Measurements from ENCODE around the gene HCFC1R1.
"Not testable (repeated sequence)": the region's sequence is repeated elsewhere in the genome, so short reads cannot be mapped to it uniquely, and the experiment has no call there.

Gene HCFC1R1

GRCh38 chr16:3062553-3062952, 38.8 kb upstream of the HCFC1R1 start:
- H3K27me3 Mint-ChIP-seq, result no peaks in the 10 kb centered on the region
- H3K36me3 Mint-ChIP-seq, result peaks cover 23% of the 10 kb centered on the region
- no peak for DNase-seq
- H3K27ac Mint-ChIP-seq, result no peak overlapping the region
- H3K9me3 Mint-ChIP-seq, result no peaks in the 10 kb centered on the region
- CTCF ChIA-PET, result interaction anchor here (0.8 to 7.0 kb wide), 4 partner anchors 36 to 103 kb away, joined by 3 to 67 read pairs (median 7); partner anchors contain the start of gene ZSCAN10
- peaks cover 67% of the 10 kb centered on the region for H3K4me1 Mint-ChIP-seq
- no peak overlapping the region for H3K4me3 Mint-ChIP-seq

- Mint-ChIP-seq H3K4me3 (peak overlapping the region; percentile 96), H3K36me3 (peaks cover 19% of the 10 kb centered on the region), H3K27me3 (no peaks in the 10 kb centered on the region), H3K4me1 (peaks cover 79% of the 10 kb centered on the region), H3K9me3 (no peaks in the 10 kb centered on the region), H3K27ac (peak overlapping the region; percentile 91)
- CTCF ChIA-PET, result interaction anchor here (1.0 to 7.0 kb wide), 12 partner anchors 16 to 107 kb away, joined by 3 to 131 read pairs (median 20); partner anchors contain the start of genes ZNF213 and ZSCAN10
- no peak for DNase-seq
These were observed 36.8 kb upstream of the HCFC1R1 start for GRCh38 chr16:3060339-3061127.

- Mint-ChIP-seq H3K4me3 (peak overlapping the region; percentile 96), H3K9me3 (no peaks in the 10 kb centered on the region), H3K27me3 (no peaks in the 10 kb centered on the region), H3K27ac (peak overlapping the region; percentile 91), H3K4me1 (peaks cover 79% of the 10 kb centered on the region), H3K36me3 (peaks cover 24% of the 10 kb centered on the region)
- DNase-seq, result no peak
- CTCF ChIA-PET, result interaction anchor here (0.7 to 6.5 kb wide), 13 partner anchors 9 to 108 kb away, joined by 3 to 131 read pairs (median 11); partner anchors contain the start of genes ZNF213 and ZSCAN10
These were observed 36.0 kb upstream of the HCFC1R1 start for GRCh38 chr16:3059723-3060242.

- peak overlapping the region; percentile 92 for H3K27ac Mint-ChIP-seq
- H3K9me3 Mint-ChIP-seq, result no peaks in the 10 kb centered on the region
- no peaks in the 10 kb centered on the region for H3K27me3 Mint-ChIP-seq
- H3K4me3 Mint-ChIP-seq, result peak overlapping the region; percentile 96
- CTCF ChIA-PET, result interaction anchor here (0.7 to 6.5 kb wide), 17 partner anchors 9 to 110 kb away, joined by 3 to 131 read pairs (median 9); partner anchors contain the start of genes ZNF213 and ZSCAN10
- DNase-seq, result peak; percentile 89
- peaks cover 28% of the 10 kb centered on the region for H3K36me3 Mint-ChIP-seq
- H3K4me1 Mint-ChIP-seq, result peaks cover 79% of the 10 kb centered on the region
These were observed 35.4 kb upstream of the HCFC1R1 start for GRCh38 chr16:3059041-3059722.

- Mint-ChIP-seq H3K36me3 (peaks cover 35% of the 10 kb centered on the region), H3K27ac (peak overlapping the region; percentile 94)
- CTCF ChIA-PET, result interaction anchor here (0.9 to 6.5 kb wide), 13 partner anchors 8 to 111 kb away, joined by 3 to 131 read pairs (median 11); partner anchors contain the start of genes ZNF213 and ZSCAN10
These were observed 34.6 kb upstream of the HCFC1R1 start for GRCh38 chr16:3058139-3059030.

GRCh38 chr16:3057181-3058138, 33.7 kb upstream of the HCFC1R1 start:
- H3K27me3 Mint-ChIP-seq, result no peaks in the 10 kb centered on the region
- H3K36me3 Mint-ChIP-seq, result peaks cover 37% of the 10 kb centered on the region
- peaks cover 75% of the 10 kb centered on the region for H3K4me1 Mint-ChIP-seq
- peak overlapping the region; percentile 94 for H3K27ac Mint-ChIP-seq
- no peak for DNase-seq
- no peaks in the 10 kb centered on the region for H3K9me3 Mint-ChIP-seq
- CTCF ChIA-PET, result interaction anchor here (0.9 to 6.5 kb wide), 9 partner anchors 10 to 114 kb away, joined by 3 to 131 read pairs (median 21); partner anchors contain the start of genes ZNF213 and ZSCAN10
- H3K4me3 Mint-ChIP-seq, result peak overlapping the region; percentile 96

More at GRCh38 chr16:3058139-3059030, 34.6 kb upstream of the HCFC1R1 start:
- Mint-ChIP-seq H3K27me3 (no peaks in the 10 kb centered on the region), H3K4me3 (peak overlapping the region; percentile 96), H3K4me1 (peaks cover 81% of the 10 kb centered on the region), H3K9me3 (no peaks in the 10 kb centered on the region)
- DNase-seq, result peak; percentile 74

- Mint-ChIP-seq H3K9me3 (no peaks in the 10 kb centered on the region), H3K4me3 (peak overlapping the region; percentile 96), H3K27ac (peak overlapping the region; percentile 94), H3K4me1 (peaks cover 76% of the 10 kb centered on the region), H3K27me3 (no peaks in the 10 kb centered on the region), H3K36me3 (peaks cover 43% of the 10 kb centered on the region)
- CTCF ChIA-PET, result interaction anchor here (1.0 to 6.5 kb wide), 4 partner anchors 25 to 115 kb away, joined by 3 to 131 read pairs (median 37); partner anchors contain the start of gene ZNF213
- DNase-seq, result no peak
These were observed 32.8 kb upstream of the HCFC1R1 start for GRCh38 chr16:3056336-3057180.

- Mint-ChIP-seq H3K27ac (peak overlapping the region; percentile 94), H3K4me3 (peak overlapping the region; percentile 61), H3K4me1 (peaks cover 80% of the 10 kb centered on the region), H3K36me3 (peaks cover 46% of the 10 kb centered on the region)
- not testable (repeated sequence) for DNase-seq, H3K27me3 Mint-ChIP-seq, H3K9me3 Mint-ChIP-seq
- CTCF ChIA-PET, result interaction anchor here (1.3 to 6.5 kb wide), 3 partner anchors 24 to 75 kb away, joined by 3 to 131 read pairs (median 71); partner anchors contain the start of gene ZNF213
These were observed 32.0 kb upstream of the HCFC1R1 start for GRCh38 chr16:3055734-3056115.

GRCh38 chr16:3054965-3055733, 31.4 kb upstream of the HCFC1R1 start:
- CTCF ChIA-PET, result interaction anchor here (0.5 to 6.5 kb wide), 4 partner anchors 24 to 75 kb away, joined by 3 to 131 read pairs (median 37); partner anchors contain the start of gene ZNF213
- Mint-ChIP-seq H3K4me1 (peaks cover 80% of the 10 kb centered on the region), H3K27me3 (no peaks in the 10 kb centered on the region), H3K27ac (peak overlapping the region; percentile 94), H3K4me3 (peak overlapping the region; percentile 61), H3K36me3 (peaks cover 47% of the 10 kb centered on the region), H3K9me3 (no peaks in the 10 kb centered on the region)
- peak; percentile 72 for DNase-seq

GRCh38 chr16:3053330-3053710, 29.6 kb upstream of the HCFC1R1 start:
- H3K27me3 Mint-ChIP-seq, H3K27ac Mint-ChIP-seq, H3K4me3 Mint-ChIP-seq, CTCF ChIA-PET, H3K9me3 Mint-ChIP-seq, DNase-seq: not testable (repeated sequence)
- peaks cover 53% of the 10 kb centered on the region for H3K36me3 Mint-ChIP-seq
- H3K4me1 Mint-ChIP-seq, result peaks cover 87% of the 10 kb centered on the region
